LNCAP (cell line): Measurements from ENCODE around the gene IKZF1.

Experiments
- TF ChIP-seq, protein P1 (sequence below): fragments of 450-650 bp; IDR thresholded peaks from 2 replicates; pipeline ENCODE4 v1.5.1; 2017; ENCODE audit warnings: mild to moderate bottlenecking

The IKZF1 gene

DNA sequence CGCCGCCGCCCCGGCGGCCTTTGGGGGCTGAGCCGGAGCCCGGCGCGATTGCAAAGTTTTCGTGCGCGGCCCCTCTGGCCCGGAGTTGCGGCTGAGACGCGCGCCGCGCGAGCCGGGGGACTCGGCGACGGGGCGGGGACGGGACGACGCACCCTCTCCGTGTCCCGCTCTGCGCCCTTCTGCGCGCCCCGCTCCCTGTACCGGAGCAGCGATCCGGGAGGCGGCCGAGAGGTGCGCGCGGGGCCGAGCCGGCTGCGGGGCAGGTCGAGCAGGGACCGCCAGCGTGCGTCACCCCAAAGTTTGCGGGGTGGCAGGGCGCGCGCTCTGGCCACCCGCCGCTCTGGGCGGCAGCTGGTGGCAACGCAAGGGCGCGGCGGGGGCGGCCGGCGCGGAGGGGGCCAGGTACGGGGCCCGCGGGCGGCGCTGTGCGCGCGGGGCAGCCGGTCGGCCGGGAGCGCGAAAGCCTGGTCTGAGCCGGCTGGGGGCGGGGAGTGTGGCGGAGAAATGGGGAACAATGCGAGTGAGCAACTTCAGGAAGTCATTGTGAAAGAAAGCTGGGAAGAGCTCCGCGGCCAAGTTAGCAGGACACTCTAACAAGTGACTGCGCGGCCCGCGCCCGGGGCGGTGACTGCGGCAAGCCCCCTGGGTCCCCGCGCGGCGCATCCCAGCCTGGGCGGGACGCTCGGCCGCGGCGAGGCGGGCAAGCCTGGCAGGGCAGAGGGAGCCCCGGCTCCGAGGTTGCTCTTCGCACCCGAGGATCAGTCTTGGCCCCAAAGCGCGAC is at the start of gene IKZF1:
Gene IKZF1, plus strand, starts transcription at position 588 of the 782 bp plus-strand sequence. CDS start 14,346 bp downstream, outside the sequence.
- TF ChIP-seq, protein P1, sequence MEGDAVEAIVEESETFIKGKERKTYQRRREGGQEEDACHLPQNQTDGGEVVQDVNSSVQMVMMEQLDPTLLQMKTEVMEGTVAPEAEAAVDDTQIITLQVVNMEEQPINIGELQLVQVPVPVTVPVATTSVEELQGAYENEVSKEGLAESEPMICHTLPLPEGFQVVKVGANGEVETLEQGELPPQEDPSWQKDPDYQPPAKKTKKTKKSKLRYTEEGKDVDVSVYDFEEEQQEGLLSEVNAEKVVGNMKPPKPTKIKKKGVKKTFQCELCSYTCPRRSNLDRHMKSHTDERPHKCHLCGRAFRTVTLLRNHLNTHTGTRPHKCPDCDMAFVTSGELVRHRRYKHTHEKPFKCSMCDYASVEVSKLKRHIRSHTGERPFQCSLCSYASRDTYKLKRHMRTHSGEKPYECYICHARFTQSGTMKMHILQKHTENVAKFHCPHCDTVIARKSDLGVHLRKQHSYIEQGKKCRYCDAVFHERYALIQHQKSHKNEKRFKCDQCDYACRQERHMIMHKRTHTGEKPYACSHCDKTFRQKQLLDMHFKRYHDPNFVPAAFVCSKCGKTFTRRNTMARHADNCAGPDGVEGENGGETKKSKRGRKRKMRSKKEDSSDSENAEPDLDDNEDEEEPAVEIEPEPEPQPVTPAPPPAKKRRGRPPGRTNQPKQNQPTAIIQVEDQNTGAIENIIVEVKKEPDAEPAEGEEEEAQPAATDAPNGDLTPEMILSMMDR, result no peak

DNA sequence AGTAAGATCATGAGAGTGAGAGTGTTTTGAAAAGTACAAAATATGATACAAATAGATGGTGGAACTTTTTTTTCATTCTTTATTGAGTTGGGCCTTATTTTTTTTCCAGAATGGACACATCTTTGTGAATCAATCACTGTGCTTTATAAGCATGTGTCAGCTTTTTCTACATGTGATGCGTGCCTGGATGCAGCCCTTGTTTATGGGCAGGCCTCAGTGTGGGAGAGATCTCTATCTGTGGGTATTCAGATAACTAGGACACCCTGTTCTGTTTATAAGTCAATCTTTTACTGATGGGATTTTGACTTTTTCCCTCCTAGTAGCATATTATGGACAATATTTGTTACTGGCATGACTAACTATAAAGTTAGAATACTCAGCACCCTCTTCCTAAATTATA is 42.9 kb upstream of the IKZF1 start:
- TF ChIP-seq, protein P1, result no peak

DNA sequence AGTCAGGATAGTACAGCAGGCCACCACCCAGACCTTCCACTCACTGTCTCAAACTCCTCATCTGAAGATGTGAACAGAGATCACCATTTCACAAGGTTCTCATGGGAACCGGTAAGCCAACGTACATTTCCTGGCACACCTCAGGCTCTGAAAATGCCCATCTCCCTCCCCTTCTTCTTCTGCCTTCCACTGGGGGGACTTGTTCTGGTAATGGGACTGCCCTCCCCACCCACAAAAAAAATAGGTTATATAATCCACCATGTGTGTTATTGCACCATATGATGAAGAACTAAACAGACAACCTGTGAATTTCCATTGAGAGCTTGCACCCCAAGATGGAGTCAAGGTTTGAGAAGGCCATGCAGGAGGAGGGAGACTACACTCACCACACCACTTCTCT is 42.1 kb upstream of the IKZF1 start:
- TF ChIP-seq, protein P1, result no peak

DNA sequence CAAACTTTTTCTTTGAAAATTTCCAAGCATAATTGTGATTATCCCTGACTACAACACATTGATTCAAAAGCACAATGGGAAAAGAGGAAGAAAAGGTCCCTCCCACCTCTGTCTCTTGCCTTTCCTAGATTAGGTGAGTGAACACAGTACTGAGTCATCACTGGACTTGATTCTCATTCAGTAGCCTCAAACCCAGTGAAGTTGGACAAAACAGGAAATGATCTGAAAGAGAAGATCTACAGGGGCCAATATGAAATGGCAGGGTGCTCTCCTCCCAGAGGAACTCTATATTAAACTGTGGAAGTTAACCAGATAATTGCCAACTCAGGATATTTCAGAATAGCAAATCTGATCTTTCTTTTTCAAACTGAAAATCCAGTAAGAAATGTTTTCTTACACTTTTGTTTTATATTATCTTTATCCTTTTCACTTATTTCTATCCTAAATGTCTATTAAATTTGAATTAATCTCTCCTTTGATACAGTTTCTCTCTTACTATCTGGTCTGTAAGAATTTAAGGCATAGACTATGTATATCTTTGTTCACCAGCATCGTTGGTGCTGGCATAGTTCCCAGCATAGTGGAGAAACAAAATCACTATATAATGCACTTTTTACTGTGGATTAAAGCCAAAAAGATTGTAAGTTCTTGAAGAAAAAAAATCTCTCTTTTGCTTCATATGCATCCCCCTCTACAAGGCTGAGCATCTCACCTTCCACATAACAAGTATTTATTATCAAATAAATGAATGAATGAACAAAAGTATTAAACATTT is 41.4 kb upstream of the IKZF1 start:
- TF ChIP-seq, protein P1, result no peak

DNA sequence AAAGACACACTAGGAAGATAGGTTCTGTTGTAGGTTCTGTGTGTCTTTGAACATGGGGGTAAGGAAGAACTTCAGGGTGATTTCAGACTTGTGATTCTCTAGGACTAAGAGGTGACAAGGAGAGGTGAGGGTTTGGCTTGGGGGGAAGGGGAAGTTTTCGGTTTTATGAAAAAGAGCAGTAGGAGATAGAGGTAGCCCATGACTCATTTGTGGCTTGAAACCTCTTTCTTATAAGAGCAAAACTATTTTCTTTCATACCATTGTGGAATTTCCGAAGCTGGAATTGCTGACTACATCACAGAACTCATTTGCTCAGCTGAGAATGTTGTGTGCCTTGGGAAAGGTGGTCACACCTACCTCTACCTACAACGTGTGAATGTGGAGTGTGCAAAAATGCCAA is 39.6 kb upstream of the IKZF1 start:
- TF ChIP-seq, protein P1, result no peak

DNA sequence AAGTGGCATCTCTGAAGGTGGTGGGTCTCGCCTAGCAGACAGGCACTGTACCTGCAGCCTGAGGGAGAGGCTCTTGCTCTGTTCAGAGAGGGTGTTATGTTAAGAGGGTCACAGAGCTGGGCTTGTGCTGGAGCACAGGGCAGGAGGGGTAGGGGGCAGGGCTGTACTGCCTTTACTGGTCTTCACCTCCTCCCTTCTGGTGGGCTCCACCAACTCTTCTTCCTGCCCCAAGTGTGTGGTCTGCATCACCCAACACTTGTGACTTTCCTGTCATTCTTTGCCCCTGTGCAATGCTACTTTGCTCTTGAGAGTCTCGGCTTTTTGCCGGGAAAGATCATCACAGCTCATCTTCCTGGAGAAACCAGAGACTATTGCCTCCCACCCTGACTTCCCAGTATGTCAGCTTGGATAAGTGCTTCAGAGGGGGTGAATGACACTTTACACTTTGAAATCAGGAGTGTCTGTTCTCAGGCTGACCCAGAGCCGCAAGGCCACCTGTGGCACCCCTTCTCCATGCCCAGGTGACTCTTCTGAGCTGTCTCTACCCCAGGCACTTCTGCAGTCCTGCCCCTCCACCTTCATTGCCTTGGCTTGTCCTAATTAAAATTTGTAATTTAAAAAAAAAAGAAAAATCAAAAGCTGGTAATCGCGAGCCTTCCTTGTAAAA is 38.4 kb upstream of the IKZF1 start:
- TF ChIP-seq, protein P1, result no peak

DNA sequence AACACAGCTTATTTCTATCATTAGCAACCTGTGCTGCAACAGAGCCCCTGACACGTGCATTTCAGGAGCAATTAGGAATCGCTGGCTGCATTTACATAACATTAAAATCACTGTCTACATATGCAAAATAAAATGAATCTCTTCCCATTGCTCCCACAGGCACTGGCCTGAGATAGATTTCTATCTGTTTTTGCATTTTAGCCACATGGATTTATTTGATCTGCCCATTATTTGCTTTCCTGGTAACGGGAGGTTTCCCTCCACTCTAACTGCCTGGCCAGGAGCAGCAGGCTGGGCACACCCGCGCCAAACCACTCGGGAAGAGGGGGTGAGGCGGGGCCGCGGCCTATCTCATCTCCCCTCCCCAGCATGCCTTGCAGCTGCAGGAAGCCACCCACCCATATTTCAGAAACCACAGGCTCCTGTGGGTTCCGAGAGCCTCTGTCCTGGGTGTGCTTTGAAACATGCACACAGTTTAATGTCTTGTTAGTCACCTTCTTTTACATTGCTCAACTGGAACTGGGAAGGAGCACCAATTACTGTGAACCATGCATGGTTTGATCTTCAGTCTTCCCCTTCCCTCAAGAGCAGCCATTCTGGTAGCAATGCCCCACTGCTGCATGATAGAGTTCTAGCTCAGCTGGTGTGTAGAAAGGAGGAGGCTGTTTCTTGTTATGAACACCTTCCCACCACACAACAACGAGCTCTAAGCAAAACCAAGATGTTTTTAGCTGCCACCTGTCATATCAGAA is 37.7 kb upstream of the IKZF1 start:
- TF ChIP-seq, protein P1, result no peak
